GM18507 (cell line): ENCODE results near the gene INF2.
"Not testable (repeated sequence)": the region's sequence is repeated elsewhere in the genome, so short reads cannot be mapped to it uniquely, and the experiment has no call there.

Experiments used
- DNase-seq: peaks from one replicate; pipeline ENCODE4 v3.0.0; 2011; ENCODE audit warnings: low read depth; ENCODE audit not compliant: insufficient read length; ENCODE audit errors: extremely low spot score
- FAIRE-seq: peaks from 2 replicates; lab custom pipeline; 2011; peaks lifted over from hg19 to GRCh38; lab: Jason Lieb, UNC

Gene INF2

DNA sequence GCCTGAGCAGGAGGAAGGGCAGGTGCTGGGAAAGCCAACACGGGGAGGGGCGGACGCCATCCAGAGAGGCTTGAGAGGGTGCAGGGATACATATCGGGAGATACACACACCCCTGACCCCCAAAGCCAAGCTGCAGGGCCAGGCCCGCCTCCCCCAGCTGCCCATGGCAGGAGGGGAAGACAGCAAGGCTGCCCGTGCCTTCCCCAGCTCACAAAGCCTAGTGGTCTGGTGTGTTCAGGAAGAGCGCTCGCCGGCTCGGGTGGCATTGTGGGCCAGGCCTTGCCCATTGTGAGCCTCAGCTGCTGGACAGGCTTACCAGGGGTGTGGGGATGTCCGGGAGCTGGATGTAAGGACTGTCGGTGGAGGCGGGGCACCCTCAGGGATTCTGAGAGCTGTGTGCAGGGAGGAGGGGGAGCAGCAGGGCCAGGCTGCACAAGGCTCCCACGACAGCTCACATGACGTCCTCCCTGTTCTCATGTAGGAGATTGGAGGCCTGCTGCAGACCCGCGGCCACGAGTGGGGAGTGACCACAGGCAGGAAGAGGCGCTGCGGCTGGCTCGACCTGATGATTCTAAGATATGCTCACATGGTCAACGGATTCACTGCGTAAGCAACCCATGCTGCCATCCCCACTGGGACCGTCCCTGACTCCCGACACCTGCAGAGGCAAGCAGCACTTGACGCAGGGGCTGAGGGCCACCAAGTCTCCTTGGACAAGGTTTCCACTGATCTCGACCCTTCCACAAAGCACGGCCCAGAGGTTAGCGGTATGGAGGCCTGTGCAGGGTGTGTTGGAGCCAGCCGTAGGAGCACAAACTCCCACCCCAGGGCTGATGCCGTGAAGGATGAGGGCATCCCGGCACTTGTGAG, 53.4 kb downstream of the INF2 start:
- DNase-seq (no peak), FAIRE-seq (no peak)

DNA sequence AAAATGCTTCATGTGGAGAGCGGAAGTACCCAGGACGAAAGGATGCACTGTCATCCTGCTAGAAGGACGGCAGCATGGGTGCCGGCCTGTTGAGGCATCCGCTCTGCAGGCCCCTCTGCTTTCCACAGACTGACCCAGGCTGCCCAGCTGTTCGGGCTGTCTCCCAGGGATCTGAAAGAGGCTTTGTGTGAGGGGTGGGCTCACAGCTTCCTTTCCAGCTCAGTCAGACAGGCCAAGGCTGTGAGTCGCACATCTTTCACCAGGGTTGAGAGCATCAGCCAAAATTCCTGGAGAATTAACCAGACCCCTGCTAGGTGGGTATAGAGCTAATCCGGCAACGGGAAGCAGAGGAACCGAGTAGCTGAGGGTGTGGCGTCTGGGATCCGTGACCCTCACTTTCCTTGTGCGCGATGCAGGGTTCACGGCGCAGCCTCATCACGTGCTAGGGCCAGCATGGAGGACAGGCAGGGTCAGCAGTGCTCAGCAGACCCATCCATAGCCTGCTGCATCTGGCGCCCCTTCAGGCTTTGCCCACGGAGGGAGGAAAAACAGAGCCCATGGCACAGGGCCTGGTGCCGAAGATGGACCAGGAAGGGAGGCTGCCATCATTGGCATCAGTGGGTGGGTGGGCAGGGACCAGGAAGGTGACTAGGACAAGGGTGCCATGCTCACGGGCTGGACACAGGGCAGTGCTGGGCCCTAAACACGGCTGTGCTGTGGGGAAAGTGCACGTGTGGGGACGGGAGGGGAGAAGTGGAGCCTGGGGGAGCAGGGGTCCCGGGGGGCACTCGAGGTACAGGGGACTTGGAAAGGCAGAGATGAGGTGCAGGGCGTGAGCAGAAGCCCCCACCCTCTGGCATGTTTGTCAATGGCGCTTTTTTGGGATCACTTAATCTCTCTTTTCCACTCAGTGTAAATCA, 54.3 kb downstream of the INF2 start:
- DNase-seq (no peak), FAIRE-seq (no peak)

DNA sequence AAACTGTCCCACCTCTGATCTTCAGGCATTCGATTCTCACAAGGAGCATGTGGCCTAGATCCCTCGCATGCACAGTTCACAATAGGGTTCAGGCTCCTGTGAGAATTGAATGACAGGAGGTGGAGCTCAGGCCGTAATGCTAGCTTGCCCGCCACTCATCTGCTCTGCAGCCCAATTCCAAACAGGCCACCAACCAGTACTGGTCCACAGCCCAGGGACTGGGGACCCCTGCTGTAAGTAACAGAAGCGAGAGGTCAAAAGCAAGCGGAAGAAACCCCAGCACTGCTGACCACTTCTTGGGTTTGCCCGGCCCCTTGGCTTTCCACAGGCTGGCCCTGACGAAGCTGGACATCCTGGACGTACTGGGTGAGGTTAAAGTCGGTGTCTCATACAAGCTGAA, 55.1 kb downstream of the INF2 start:
- FAIRE-seq: no peak

DNA sequence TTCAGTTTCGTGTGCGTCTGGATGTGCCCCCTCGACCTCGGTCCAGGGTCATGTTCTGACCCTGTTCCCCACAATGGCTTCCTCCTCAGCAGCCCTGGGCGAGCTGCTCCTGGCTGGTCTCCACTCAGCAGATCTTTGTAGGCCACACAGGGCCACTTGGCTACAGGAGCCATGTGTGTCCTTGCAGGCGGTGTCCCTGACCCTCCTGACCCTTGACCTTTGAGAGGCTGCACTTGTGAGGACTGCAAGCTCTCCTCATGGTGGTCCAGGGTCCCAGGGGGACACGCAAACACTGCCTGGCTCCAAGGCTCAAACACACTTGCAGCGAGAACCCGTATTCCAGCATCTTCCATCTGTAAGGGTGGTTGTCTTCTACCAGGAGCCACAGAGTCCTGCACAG, 56.0 kb downstream of the INF2 start:
- no peak for DNase-seq
- FAIRE-seq: no peak

More for the DNA sequence above, 55.1 kb downstream of the INF2 start:
- no peak for DNase-seq

DNA sequence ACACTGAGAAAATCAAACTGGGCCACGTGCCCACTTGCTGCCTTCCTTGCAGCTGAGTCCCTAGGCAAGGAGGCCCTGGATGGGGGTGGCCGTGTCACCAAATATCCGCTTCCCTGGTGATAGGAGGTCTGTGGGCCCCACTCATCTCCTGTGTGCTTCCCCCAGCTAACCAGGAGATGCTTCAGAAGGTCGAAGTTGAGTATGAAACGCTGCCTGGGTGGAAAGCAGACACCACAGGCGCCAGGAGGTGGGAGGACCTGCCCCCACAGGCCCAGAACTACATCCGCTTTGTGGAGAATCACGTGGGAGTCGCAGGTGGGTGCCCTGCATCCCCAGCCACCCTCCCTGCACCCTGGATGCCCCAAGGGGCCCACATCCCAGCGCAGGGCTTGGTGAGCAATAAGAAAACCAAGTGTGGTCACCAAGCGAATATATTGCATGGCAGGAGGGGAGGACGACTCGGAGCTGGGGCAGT, 56.7 kb downstream of the INF2 start:
- DNase-seq: no peak
- no peak for FAIRE-seq

DNA sequence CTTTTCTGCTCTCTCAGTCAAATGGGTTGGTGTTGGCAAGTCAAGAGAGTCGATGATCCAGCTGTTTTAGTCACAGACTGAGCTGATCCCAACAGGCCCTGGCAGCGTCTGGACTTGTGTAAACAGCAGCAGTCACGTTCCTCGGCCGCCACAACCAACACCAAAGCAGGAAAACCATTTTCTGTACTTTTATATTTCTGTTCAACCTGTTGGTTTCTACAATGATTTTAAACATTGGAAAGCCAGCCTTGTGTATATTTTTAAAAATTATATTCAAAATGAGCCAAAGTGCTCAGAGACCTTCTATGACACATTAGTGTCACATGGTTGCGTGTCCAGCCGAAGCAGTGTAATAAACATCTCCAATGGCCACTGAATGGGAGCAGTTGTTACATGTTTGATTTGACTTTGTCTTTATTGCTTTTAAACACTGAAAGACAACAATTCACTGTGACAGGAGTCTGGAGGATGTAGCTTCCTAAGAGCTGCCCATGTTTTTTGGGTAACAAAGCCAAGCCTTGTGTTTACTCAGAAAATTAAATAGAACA, 57.6 kb downstream of the INF2 start:
- no peak for FAIRE-seq
- no peak for DNase-seq

DNA sequence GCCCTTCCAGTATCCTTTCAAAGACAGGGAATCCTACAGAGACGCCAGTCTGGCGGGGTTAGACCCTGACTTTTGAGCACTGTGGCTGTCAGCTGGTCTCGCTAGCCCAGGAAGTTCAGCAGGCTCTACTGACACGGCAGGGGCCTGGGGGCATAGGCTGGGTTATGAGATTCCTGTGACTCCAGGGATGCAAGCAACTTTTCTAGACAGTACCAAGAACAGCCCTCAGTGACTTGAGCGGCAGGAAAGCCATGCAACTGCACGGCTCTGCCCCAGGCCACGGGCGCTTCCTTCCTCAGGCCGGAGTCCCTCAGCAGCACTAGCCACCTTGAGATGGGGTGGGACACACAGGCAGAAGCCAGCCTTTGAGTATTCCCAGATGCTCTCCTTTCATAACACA, 58.5 kb downstream of the INF2 start:
- FAIRE-seq (no peak), DNase-seq (no peak)

DNA sequence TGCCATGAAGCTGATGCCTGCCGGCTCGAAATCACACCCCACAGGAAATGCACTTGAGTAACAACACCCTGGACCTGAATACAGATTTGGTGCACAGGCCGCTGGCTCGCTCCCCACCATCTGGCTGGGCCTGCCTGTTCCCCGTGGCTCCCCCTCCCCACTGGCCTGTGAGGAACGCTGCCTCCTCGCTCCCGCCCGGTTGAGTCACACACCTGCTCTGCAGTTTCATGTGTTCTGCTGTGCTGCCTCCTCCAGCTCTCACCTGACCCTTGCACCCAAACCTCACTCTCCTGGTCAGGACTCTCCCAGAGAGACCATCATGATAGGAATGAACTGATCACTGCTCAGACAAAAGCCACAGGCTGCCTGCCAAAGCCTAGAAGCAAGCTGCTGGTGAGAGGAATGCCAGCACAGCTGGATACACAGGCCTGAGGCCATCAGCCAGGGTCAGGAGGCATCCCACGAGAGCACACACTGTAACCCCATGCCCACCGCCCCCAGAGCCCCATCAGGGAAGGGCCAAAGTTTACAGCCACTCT, 59.8 kb downstream of the INF2 start:
- FAIRE-seq (no peak), DNase-seq (no peak)

DNA sequence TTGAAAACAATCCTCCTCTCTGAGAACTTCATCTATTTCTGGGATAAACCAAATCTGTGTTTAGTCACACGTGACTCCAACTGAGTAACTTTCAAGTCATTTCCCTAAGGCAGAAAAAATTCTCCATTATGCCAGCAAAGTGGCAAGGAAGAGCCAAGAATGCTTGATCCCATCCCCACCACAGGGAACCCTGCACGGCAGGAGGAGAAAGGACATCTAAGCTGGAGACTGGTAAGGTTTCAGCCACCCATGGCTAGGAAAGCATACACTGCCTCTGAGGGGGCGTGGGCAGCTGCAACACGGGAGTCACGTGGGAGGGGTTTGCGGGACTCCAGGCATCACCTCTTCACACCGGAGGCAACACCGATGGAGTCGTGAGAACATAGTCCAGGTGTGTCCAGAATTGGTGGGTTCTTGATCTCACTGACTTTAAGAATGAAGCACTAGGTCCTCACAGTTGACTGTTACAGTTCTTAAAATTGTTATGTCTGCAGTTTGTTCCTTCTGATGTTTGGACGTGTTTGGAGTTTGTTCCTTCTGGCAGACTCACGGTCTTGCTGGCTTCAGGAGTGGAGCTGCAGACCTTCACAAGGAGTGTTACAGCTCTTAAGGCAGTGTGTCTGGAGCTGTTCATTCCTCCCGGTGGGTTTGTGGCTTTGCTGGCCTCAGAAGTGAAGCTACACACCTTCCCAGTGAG, 60.8 kb downstream of the INF2 start:
- no peak for DNase-seq
- no peak for FAIRE-seq

DNA sequence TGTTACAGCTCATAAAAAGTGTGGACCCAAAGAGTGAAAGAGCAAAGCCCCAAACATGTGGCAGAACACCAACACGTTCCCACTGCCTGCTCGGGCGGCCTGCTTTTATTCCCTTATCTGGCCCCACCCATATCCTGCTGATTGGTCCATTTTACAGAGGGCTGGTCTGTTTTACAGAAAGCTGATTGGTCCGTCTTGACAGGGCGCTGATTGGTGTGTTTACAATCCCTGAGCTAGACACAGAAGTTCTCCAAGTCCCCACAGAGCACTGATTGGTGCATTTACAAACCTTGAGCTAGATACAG, 61.3 kb downstream of the INF2 start:
- FAIRE-seq, DNase-seq: not testable (repeated sequence)

DNA sequence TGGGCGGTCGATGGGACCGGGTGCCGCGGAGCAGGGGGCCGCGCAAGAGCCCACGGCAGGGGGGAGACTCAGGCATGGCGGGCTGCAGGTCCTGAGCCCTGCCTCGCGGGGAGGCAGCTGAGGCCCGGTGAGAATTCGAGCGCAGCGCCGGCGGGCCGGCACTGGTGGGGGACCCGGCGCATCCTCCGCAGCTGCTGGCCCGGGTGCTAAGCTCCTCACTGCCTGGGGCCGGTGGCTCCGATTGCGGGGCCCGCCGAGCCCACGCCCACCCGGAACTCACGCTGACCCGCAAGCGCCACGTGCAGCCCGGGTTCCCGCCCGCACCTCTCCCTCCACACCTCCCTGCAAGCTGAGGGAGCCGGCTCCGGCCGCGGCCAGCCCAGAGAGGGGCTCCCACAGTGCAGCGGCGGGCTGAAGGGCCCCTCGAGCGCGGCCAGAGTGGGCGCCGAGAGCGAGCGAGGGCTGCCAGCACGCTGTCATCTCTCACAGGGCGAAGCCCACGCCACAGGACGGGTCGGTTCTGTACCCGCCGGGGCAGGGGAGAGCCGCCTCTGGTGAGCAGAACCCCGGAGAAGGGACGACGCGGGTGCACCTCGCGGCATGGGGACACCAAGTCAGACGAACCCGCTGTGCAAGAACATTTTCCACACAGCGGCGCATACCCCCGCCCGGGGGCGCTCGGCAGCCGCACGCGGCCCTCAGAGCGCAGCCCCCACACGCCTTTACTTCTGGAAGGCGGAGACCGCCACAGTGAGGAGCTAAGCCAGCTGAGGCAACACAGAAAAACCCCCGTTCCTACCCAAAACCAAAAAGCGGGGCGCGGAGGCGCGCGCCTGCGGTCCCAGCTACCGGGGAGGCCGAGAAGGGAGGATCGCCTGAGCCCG, 62.4 kb downstream of the INF2 start:
- DNase-seq: no peak
- no peak for FAIRE-seq

DNA sequence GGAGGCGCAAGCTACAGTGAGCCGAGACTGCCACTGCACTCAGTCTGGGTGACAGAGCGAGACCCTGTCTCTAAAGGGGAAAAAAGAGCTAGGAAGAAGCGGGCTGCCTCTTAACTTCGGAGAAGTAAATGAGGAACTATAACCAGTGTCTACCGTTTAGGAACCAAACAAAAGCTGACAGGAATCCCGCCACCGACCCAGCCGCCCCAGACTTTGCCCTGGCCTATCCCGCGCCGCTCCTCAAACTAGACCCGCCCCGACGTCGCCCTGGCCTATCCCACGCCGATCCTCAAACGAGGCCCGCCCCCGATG, 63.0 kb downstream of the INF2 start:
- DNase-seq (no peak), FAIRE-seq (no peak)

DNA sequence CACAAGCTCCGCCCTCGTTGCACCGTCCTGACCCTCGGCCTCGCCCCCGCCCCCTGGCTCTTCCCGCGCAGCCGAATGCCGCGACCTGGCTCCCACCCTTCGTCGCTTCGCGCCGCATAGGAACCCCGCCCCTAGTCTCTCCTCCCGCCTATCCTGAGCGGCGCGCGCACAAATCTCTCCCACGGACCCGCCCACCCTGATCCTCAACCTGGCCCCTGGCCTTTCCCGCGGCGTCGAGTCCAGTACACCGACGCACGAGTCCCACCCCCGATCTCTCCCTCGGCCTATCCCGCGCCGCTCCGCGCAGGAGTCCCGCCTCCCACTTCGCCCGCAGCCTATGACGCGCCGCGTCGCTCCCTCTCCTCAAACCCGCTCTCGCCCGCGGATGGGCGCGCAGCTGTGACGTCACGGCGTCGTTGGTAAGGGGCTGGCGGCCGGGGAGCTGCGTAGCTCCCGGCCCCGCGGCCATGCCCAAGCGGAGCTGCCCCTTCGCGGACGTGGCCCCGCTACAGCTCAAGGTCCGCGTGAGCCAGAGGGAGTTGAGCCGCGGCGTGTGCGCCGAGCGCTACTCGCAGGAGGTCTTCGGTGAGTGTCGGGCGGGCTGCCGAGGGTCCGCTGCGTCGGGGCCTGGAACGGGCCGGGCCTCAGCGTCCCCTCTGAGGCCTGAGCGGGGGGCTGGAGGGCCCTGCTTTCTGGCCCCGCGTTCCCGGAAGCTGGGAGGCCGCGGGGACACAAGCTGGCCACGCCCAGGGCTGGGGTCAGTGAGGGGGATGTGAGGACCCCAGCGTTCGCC, 63.5 kb downstream of the INF2 start, which contains the start of gene SIVA1:
Gene SIVA1 (plus strand): TSS at position 413 of the 793 bp plus-strand sequence. CDS start 55 bp downstream, at position 468.
- DNase-seq (peak; percentile 99), FAIRE-seq (peak; percentile 99)

DNA sequence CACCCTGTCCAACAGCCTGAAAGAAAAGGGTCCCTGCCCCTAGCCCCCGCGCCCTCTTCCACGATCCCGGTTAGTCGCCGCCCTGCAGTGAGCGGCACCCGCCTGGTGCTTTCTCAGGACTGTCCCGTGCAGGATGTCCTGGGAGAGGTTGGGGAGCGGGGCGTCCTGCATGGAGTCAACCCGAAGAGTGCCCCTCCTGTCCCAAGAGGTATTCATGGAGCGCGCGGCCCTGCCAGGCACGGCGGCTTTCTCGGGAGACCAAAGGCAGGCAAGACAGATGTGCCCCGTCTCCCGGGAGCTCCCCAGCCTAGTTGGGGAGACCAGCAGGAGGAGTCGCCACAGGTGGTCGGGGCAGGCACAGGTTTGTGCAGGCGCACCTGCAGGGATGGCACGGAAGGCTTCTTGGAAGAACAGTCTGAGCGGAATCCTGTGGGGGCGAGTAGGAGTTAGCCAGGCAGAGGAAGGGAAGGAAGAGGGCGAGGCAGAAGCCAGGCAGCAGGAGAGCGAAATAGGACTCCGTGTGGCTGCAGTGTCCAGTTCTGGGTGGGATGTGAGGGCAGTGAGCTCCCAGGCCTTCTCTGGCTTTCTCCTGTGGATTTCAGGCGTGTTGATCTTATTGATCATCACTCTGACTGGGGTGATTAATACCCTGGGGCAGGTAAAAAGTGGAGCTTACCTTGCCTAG, 64.3 kb downstream of the INF2 start:
- no peak for DNase-seq
- no peak for FAIRE-seq

DNA sequence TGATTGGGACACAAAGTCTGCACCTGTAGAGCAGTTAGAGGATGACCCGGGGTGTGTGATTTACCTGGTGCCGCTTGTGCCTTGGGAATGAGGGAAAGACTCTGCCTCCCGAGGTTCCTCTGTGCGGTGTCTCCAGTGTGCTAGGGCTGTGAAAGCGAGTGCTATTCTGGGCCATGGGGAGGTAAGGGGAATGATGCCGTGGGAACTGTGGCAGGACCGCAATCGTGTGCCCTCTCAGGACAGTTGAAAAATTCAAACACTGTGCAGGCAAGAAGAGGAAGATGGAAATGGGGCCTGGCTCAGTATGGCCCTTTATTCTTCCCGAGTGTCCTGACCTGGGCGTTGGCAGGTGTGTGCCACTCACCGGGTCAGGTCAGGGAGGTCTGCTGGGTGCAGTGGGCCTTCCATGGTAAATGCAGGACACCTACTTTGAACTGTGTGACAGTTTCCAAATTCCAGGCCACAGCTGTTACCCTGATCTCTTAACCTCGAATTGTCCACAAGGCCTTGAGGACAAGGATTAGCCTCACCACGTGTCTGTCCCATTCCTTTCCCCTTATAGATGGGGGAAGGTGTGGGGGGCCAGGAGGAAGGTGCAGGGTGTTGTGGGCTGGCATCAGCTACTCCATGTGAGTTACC, 64.9 kb downstream of the INF2 start:
- no peak for FAIRE-seq
- no peak for DNase-seq

DNA sequence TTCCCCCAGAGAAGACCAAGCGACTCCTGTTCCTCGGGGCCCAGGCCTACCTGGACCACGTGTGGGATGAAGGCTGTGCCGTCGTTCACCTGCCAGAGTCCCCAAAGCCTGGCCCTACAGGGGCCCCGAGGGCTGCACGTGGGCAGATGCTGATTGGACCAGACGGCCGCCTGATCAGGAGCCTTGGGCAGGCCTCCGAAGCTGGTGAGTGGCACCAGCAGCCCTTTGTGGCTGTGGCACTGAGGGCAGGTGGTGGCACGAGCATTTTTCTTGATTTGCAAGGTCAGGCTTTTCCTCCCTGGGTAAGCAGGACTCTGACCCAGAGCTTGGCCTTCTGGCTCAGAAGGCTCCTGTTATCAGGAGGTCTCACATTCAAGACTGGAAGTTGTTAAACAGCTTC, 66.2 kb downstream of the INF2 start:
- no peak for DNase-seq
- FAIRE-seq: no peak
